GM12878 (cell line): Measurements from ENCODE around the gene PHYKPL.

ENCODE experiments used
- POLR2A ChIP-seq: IDR thresholded peaks from 2 replicates; pipeline ENCODE4 v1.6.1; 2011; ENCODE audit warnings: low read depth, mild to moderate bottlenecking, low read length
- RFX5 ChIP-seq: IDR thresholded peaks from 2 replicates; pipeline ENCODE4 v1.6.1; 2011; ENCODE audit warnings: low read depth, low read length, improper control_type of control experiment
- SIN3A ChIP-seq: IDR thresholded peaks from 2 replicates; pipeline ENCODE4 v1.6.1; 2012; ENCODE audit warnings: low read depth, low read length, improper control_type of control experiment
- SP1 ChIP-seq: IDR thresholded peaks from one replicate; pipeline ENCODE4 v1.6.1; 2011; ENCODE audit warnings: low read depth, low read length
- STAT1 ChIP-seq: fragments of 450-650 bp; conservative IDR thresholded peaks from 2 replicates; pipeline ENCODE4 v1.6.1; 2014; ENCODE audit warnings: antibody characterized with exemption, mild to moderate bottlenecking
- SUPT20H ChIP-seq: IDR thresholded peaks from 2 replicates; pipeline ENCODE4 v1.6.1; 2011; ENCODE audit warnings: low read depth, mild to moderate bottlenecking, low read length, moderate library complexity, borderline replicate concordance; ENCODE audit not compliant: control insufficient read depth
- TCF7 ChIP-seq: IDR thresholded peaks from 2 replicates; pipeline ENCODE4 v1.6.1; 2014; ENCODE audit warnings: antibody characterized with exemption, borderline replicate concordance
- TF ChIP-seq, protein P1 (sequence below): IDR thresholded peaks from 2 replicates; pipeline ENCODE4 v1.6.1; 2012; ENCODE audit warnings: low read length, inconsistent platforms
- TF ChIP-seq, protein P2 (sequence below): IDR thresholded peaks from 2 replicates; pipeline ENCODE4 v1.6.1; 2011; ENCODE audit warnings: low read depth, low read length, improper control_type of control experiment, borderline replicate concordance
- TF ChIP-seq, protein P3 (sequence below): IDR thresholded peaks from 2 replicates; pipeline ENCODE4 v1.6.1; 2012; ENCODE audit warnings: low read depth, low read length, improper control_type of control experiment
- TF ChIP-seq, protein P4 (sequence below), 3 experiments: IDR thresholded peaks in 2 of 3; conservative IDR thresholded peaks in 1 of 3; 2 replicates each; pipeline ENCODE4 v1.5.1; 2011; ENCODE audit warnings: low read depth in 3 of 3, low read length in 3 of 3, mild to moderate bottlenecking in 3 of 3, control low read depth in 2 of 3, moderate library complexity in 2 of 3, inconsistent platforms in 1 of 3, mixed read lengths in 1 of 3; ENCODE audit not compliant: control insufficient read depth in 2 of 3, insufficient read depth in 1 of 3; ENCODE audit errors: extremely low read depth in 1 of 3

DNA sequence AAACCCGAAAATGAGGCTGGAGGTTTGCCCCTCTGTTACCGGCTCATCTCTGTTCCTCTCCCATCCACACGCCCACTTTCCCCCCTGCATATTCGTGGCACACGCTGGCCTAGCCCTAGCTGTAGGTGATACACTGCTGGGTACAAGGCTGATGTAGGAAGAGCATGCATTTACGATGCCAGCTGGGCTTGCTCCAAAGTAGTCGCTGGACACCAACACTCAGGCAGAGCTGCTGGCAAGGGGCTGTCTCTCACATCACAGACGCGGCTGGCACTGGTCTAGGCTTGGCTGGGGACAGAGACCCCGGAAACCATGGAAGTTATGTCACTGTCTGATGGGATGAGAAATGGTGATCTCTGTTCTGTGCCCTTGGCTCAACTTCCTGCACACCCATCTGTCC lies 9.8 kb upstream of the PHYKPL start:
- TF ChIP-seq, protein P1, sequence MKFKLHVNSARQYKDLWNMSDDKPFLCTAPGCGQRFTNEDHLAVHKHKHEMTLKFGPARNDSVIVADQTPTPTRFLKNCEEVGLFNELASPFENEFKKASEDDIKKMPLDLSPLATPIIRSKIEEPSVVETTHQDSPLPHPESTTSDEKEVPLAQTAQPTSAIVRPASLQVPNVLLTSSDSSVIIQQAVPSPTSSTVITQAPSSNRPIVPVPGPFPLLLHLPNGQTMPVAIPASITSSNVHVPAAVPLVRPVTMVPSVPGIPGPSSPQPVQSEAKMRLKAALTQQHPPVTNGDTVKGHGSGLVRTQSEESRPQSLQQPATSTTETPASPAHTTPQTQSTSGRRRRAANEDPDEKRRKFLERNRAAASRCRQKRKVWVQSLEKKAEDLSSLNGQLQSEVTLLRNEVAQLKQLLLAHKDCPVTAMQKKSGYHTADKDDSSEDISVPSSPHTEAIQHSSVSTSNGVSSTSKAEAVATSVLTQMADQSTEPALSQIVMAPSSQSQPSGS = no peak
- TF ChIP-seq, protein P2, sequence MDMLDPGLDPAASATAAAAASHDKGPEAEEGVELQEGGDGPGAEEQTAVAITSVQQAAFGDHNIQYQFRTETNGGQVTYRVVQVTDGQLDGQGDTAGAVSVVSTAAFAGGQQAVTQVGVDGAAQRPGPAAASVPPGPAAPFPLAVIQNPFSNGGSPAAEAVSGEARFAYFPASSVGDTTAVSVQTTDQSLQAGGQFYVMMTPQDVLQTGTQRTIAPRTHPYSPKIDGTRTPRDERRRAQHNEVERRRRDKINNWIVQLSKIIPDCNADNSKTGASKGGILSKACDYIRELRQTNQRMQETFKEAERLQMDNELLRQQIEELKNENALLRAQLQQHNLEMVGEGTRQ = no peak
- no peak for TF ChIP-seq SUPT20H
- TF ChIP-seq RFX5 = no peak
- TF ChIP-seq, protein P3, sequence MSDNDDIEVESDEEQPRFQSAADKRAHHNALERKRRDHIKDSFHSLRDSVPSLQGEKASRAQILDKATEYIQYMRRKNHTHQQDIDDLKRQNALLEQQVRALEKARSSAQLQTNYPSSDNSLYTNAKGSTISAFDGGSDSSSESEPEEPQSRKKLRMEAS = no peak
- no peak for TF ChIP-seq STAT1
- TF ChIP-seq POLR2A = no peak
- no peak for TF ChIP-seq SP1
- TF ChIP-seq TCF7 = no peak
- no peak for TF ChIP-seq SIN3A
- TF ChIP-seq, protein P4, sequence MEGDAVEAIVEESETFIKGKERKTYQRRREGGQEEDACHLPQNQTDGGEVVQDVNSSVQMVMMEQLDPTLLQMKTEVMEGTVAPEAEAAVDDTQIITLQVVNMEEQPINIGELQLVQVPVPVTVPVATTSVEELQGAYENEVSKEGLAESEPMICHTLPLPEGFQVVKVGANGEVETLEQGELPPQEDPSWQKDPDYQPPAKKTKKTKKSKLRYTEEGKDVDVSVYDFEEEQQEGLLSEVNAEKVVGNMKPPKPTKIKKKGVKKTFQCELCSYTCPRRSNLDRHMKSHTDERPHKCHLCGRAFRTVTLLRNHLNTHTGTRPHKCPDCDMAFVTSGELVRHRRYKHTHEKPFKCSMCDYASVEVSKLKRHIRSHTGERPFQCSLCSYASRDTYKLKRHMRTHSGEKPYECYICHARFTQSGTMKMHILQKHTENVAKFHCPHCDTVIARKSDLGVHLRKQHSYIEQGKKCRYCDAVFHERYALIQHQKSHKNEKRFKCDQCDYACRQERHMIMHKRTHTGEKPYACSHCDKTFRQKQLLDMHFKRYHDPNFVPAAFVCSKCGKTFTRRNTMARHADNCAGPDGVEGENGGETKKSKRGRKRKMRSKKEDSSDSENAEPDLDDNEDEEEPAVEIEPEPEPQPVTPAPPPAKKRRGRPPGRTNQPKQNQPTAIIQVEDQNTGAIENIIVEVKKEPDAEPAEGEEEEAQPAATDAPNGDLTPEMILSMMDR (IDR thresholded peaks at IDR 0.05 in 2 of 3, conservative IDR thresholded peaks at IDR 0.05 in 1 of 3; ENCODE audit: control insufficient read depth in 2 of 3, extremely low read depth in 1 of 3, insufficient read depth in 1 of 3, low read depth in 3 of 3, low read length in 3 of 3) = no peak
